Measurements from ENCODE around the gene BAHCC1.

DNA sequence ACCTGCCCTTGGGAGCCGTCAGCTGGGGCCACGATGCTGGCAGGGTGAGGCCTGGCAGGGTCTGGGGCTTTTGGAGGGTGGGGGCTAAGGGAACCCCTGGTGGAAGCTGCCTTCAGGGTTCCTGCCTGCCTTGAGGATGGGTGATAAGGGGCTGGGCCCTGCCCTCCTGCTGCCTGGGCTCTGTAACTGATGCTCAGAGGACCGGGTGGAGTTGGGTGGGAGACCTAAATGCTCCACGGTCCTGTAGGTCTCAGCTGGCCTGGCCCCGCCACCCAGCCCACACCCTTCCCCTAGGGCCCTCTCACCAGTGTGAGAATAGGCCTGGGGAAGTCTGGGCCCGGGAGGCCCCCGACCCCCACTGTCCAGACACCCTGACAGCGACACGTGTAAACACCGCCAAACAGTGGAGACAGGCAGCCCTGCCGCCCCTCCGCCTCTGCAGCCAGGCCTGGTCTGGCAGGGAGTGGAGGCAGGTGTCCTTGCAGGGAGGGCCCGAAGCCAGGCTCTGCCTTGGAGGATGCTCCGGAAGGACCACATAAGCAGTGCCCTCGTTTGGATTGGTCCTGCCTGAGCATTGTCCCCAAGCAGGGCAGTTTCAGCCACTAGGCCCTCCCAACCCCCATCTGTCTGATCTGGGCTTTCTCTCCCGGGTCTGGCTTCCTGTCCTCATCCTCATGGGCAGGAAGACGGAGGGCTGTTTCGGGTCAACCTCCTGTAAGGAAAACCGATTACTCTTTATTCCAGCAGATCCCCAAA, 6.5 kb upstream of the BAHCC1 start:
- TF ChIP-seq, protein P1, sequence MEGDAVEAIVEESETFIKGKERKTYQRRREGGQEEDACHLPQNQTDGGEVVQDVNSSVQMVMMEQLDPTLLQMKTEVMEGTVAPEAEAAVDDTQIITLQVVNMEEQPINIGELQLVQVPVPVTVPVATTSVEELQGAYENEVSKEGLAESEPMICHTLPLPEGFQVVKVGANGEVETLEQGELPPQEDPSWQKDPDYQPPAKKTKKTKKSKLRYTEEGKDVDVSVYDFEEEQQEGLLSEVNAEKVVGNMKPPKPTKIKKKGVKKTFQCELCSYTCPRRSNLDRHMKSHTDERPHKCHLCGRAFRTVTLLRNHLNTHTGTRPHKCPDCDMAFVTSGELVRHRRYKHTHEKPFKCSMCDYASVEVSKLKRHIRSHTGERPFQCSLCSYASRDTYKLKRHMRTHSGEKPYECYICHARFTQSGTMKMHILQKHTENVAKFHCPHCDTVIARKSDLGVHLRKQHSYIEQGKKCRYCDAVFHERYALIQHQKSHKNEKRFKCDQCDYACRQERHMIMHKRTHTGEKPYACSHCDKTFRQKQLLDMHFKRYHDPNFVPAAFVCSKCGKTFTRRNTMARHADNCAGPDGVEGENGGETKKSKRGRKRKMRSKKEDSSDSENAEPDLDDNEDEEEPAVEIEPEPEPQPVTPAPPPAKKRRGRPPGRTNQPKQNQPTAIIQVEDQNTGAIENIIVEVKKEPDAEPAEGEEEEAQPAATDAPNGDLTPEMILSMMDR (IDR thresholded peaks at IDR 0.05), result no peak
- TF ChIP-seq POLR2AphosphoS5 (IDR thresholded peaks at IDR 0.05) (no peak), POLR2A (IDR thresholded peaks at IDR 0.05) (no peak)
